HEK293 (cell line): ENCODE results near the gene CLK4.

ENCODE experiments used
- CTCF ChIP-seq: fragments of 450-650 bp; formaldehyde crosslinking; IDR thresholded peaks from 2 replicates; pipeline ENCODE4 v1.5.1; 2016; ENCODE audit warnings: missing biosample characterization, missing genetic modification characterization
- EGR2 ChIP-seq: fragments of 450-650 bp; formaldehyde crosslinking; IDR thresholded peaks from 2 replicates; pipeline ENCODE4 v1.5.1; 2016; ENCODE audit warnings: low read depth, missing biosample characterization, missing genetic modification characterization
- HIC1 ChIP-seq: fragments of 450-650 bp; formaldehyde crosslinking; IDR thresholded peaks from 2 replicates; pipeline ENCODE4 v1.5.1; 2016; ENCODE audit warnings: missing biosample characterization, missing genetic modification characterization
- REPIN1 ChIP-seq: fragments of 450-650 bp; formaldehyde crosslinking; IDR thresholded peaks from 2 replicates; pipeline ENCODE4 v1.5.1; 2017; ENCODE audit warnings: missing biosample characterization, missing genetic modification characterization, low read depth
- ZBTB44 ChIP-seq: fragments of 450-650 bp; IDR thresholded peaks from 2 replicates; pipeline ENCODE4 v1.5.1; 2018; ENCODE audit warnings: missing biosample characterization, mild to moderate bottlenecking, missing genetic modification characterization
- ZNF19 ChIP-seq: fragments of 450-650 bp; formaldehyde crosslinking; IDR thresholded peaks from 2 replicates; pipeline ENCODE4; 2016; ENCODE audit warnings: missing biosample characterization, missing genetic modification characterization, low read depth
- ZNF274 ChIP-seq, 2 experiments: fragments of 200-500 bp in 1 of 2; fragments of 450-650 bp in 1 of 2; sonication (Bioruptor generic) in 1 of 2; formaldehyde crosslinking in 1 of 2; IDR thresholded peaks; 2 replicates each; pipeline versions ENCODE4 v1.5.1 to v1.6.1; 2014 to 2016; ENCODE audit warnings: borderline replicate concordance in 1 of 2, inconsistent platforms in 1 of 2, low read length in 1 of 2, missing biosample characterization in 1 of 2, missing genetic modification characterization in 1 of 2

- TF ChIP-seq CTCF (tag by site-specific recombination) (no peak), ZNF19 (tag by site-specific recombination) (no peak), EGR2 (tag by site-specific recombination) (no peak), REPIN1 (tag by site-specific recombination) (no peak), HIC1 (no peak), ZNF274 (IDR thresholded peaks at IDR 0.05; ENCODE audit: low read length) (no peak), ZNF274 (tag by site-specific recombination; IDR thresholded peaks at IDR 0.05; ENCODE audit: borderline replicate concordance) (no peak), ZBTB44 (tag by site-specific recombination) (no peak)
These were observed 73.3 kb downstream of the CLK4 start for GRCh38 chr5:178553517-178553916.
